Measurements from ENCODE around the gene XRCC1. TPM values are rescaled to one million over a fixed set of nuclear protein-coding genes. Genes with fewer than 3 reads are reported as not detected.
"Not testable (repeated sequence)": the region's sequence is repeated elsewhere in the genome, so short reads cannot be mapped to it uniquely, and the experiment has no call there.

Gene XRCC1
- total RNA-seq, 3 donors from 2014 or later (not counting 1 experiment from before 2014, with no cell fraction given) = 33.2 to 43.9 (median 40.7) TPM

- Mint-ChIP-seq H3K4me1 (peaks cover 16 to 42% of the 10 kb centered on the region in 2 donors), H3K9me3 (no peaks in the 10 kb centered on the region), H3K36me3 (no peaks in the 10 kb centered on the region), H3K27me3 (ENCODE audit: low read depth in 2 of 2) (no peaks in the 10 kb centered on the region), H3K27ac (peak overlapping the region; percentile 63 to 68), H3K4me3 (no peak overlapping the region)
- TF ChIP-seq, protein P1, sequence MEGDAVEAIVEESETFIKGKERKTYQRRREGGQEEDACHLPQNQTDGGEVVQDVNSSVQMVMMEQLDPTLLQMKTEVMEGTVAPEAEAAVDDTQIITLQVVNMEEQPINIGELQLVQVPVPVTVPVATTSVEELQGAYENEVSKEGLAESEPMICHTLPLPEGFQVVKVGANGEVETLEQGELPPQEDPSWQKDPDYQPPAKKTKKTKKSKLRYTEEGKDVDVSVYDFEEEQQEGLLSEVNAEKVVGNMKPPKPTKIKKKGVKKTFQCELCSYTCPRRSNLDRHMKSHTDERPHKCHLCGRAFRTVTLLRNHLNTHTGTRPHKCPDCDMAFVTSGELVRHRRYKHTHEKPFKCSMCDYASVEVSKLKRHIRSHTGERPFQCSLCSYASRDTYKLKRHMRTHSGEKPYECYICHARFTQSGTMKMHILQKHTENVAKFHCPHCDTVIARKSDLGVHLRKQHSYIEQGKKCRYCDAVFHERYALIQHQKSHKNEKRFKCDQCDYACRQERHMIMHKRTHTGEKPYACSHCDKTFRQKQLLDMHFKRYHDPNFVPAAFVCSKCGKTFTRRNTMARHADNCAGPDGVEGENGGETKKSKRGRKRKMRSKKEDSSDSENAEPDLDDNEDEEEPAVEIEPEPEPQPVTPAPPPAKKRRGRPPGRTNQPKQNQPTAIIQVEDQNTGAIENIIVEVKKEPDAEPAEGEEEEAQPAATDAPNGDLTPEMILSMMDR (IDR thresholded peaks at IDR 0.05) = no peak
- peaks cover 6% of the 10 kb centered on the region for H3K4me1 ChIP-seq (ENCODE audit: control insufficient read depth, insufficient read depth, low read length)
- intact Hi-C loops (cut with micrococcal nuclease) = no loop called here
- no peak overlapping the region for H3K4me3 ChIP-seq (ENCODE audit: low read length)
- DNase-seq (no peak), ATAC-seq (no peak)
- no peak overlapping the region for H3K27ac ChIP-seq (ENCODE audit: low read length)
- WGBS (ENCODE audit: insufficient coverage) = 96% methylated on average over 4 of the region's 5 CpGs
- H3K27me3 ChIP-seq (ENCODE audit: control insufficient read depth, insufficient read depth, low read length) = no peaks in the 10 kb centered on the region
- H3K36me3 ChIP-seq (ENCODE audit: control insufficient read depth, insufficient read depth, low read length) = peaks cover 11% of the 10 kb centered on the region
- H3K9me3 ChIP-seq (ENCODE audit: control insufficient read depth, insufficient read depth, low read length) = no peaks in the 10 kb centered on the region
Observed at GRCh38 chr19:43589277-43589676, 13.9 kb upstream of the XRCC1 start.

DNA sequence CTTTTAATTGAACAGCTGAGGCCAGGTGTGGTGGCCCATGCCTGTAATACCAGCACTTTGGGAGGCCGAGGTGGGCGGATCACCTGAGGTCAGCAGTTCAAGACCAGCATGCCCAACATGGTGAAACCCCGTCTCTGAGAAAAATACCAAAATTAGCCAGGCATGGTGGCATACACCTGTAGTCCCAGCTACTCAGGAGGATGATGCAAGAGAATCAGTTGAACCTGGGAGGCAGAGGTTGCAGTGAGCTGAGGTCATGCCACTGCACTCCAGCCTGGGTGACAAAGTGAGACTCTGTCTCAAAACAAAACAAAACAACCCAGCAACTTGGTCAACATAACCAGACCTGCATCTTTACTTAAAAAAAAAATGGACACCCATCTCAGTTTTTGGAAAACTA lies 11.7 kb upstream of the XRCC1 start:
- DNase-seq; H3K4me3 Mint-ChIP-seq; ATAC-seq; H3K4me1 ChIP-seq (ENCODE audit: control insufficient read depth, insufficient read depth, low read length); H3K9me3 Mint-ChIP-seq; intact Hi-C loops (cut with micrococcal nuclease); H3K9me3 ChIP-seq (ENCODE audit: control insufficient read depth, insufficient read depth, low read length); H3K27ac ChIP-seq (ENCODE audit: low read length); H3K36me3 Mint-ChIP-seq; H3K27ac Mint-ChIP-seq; H3K27me3 Mint-ChIP-seq (ENCODE audit: low read depth in 2 of 2); H3K27me3 ChIP-seq (ENCODE audit: control insufficient read depth, insufficient read depth, low read length); H3K4me3 ChIP-seq (ENCODE audit: low read length); H3K36me3 ChIP-seq (ENCODE audit: control insufficient read depth, insufficient read depth, low read length): not testable (repeated sequence)
- WGBS (ENCODE audit: insufficient coverage) = 93% methylated on average over 3 of the region's 3 CpGs
- peaks cover 10 to 30% of the 10 kb centered on the region in 2 donors for H3K4me1 Mint-ChIP-seq

DNA sequence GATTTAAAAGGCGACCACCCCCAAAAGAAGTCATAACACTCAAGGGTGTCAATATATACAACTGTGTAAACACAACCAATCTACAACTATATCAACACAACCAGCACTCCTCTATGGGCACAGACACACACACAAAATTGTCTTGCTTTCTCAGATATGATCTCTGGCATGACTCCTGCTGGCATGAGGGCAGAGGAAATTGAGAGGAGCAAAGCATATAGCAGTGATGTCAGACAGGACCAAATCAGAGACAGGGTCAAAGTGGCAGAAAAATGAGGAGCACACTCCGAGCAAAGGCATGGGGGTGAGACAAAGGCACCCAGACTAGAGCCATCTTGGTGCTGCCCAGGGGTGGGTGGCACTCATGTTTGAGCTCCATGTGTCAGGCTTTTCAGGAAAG lies 11.0 kb upstream of the XRCC1 start:
- 79% methylated on average over 2 of the region's 2 CpGs for WGBS (ENCODE audit: insufficient coverage)
- Histone ChIP-seq H3K27ac (ENCODE audit: low read length) (no peak overlapping the region), H3K9me3 (ENCODE audit: control insufficient read depth, insufficient read depth, low read length) (no peaks in the 10 kb centered on the region), H3K4me1 (ENCODE audit: control insufficient read depth, insufficient read depth, low read length) (peaks cover 11% of the 10 kb centered on the region), H3K4me3 (ENCODE audit: low read length) (no peak overlapping the region), H3K36me3 (ENCODE audit: control insufficient read depth, insufficient read depth, low read length) (peaks cover 2% of the 10 kb centered on the region), H3K27me3 (ENCODE audit: control insufficient read depth, insufficient read depth, low read length) (no peaks in the 10 kb centered on the region)
- TF ChIP-seq, protein P1 (IDR thresholded peaks at IDR 0.05) = no peak
- Mint-ChIP-seq H3K27me3 (ENCODE audit: low read depth in 2 of 2) (no peaks in the 10 kb centered on the region), H3K4me3 (no peak overlapping the region), H3K4me1 (peaks cover 10 to 30% of the 10 kb centered on the region in 2 donors), H3K9me3 (no peaks in the 10 kb centered on the region), H3K27ac (no peak overlapping the region), H3K36me3 (no peaks in the 10 kb centered on the region)
- intact Hi-C loops (cut with micrococcal nuclease) = no loop called here
- DNase-seq (no peak), ATAC-seq (no peak)

DNA sequence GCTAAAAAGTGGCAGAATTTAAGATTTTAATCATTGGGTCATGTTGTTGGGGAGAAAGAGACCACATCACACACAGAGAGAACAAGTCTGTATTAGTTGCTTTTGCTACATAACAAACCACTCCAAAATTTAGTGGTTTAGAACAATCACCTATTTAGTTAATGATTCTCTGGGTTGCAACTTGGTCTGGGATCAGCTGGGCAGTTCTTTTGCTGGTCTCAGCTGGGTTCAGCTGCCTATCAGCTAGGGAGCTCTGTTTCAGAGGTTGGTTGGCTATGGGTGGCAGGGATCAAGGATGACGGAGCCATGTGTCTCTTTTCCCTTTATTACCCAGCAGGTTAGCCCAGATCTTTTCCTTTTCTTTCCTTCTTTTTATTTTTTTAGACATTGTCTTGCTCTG lies 9.2 kb upstream of the XRCC1 start:
- TF ChIP-seq, protein P1 (IDR thresholded peaks at IDR 0.05) = no peak
- no peaks in the 10 kb centered on the region for H3K36me3 Mint-ChIP-seq
- 100% methylated on average over 1 of the region's 1 CpG for WGBS (ENCODE audit: insufficient coverage)
- H3K4me1 Mint-ChIP-seq = peaks cover 17 to 26% of the 10 kb centered on the region in 2 donors
- H3K4me3 Mint-ChIP-seq = no peak overlapping the region
- no peaks in the 10 kb centered on the region for H3K9me3 Mint-ChIP-seq
- ATAC-seq (peak in 2 of 3 donors; percentile 14 to 37), DNase-seq (no peak)
- Histone ChIP-seq H3K36me3 (ENCODE audit: control insufficient read depth, insufficient read depth, low read length) (no peaks in the 10 kb centered on the region), H3K27me3 (ENCODE audit: control insufficient read depth, insufficient read depth, low read length) (no peaks in the 10 kb centered on the region), H3K4me3 (ENCODE audit: low read length) (no peak overlapping the region), H3K27ac (ENCODE audit: low read length) (no peak overlapping the region), H3K4me1 (ENCODE audit: control insufficient read depth, insufficient read depth, low read length) (peaks cover 26% of the 10 kb centered on the region), H3K9me3 (ENCODE audit: control insufficient read depth, insufficient read depth, low read length) (no peaks in the 10 kb centered on the region)
- intact Hi-C loops (cut with micrococcal nuclease) = no loop called here
- H3K27ac Mint-ChIP-seq = peak overlapping the region; percentile 78 to 84
- H3K27me3 Mint-ChIP-seq (ENCODE audit: low read depth in 2 of 2) = no peaks in the 10 kb centered on the region
